H54 (cell line): Measurements from ENCODE around the gene GPC5.
A peak's percentile ranks its signal among the peaks of the same experiment; 100 is the strongest.
"Not testable (repeated sequence)": the region's sequence is repeated elsewhere in the genome, so short reads cannot be mapped to it uniquely, and the experiment has no call there.

ENCODE experiments used
- DNase-seq: peaks from one replicate; pipeline ENCODE4 v3.0.0; 2011; ENCODE audit warnings: low spot score, mixed read lengths; ENCODE audit not compliant: insufficient read length
- FAIRE-seq: peaks from 3 replicates; lab custom pipeline; 2011; peaks lifted over from hg19 to GRCh38; lab: Jason Lieb, UNC
- POLR2A ChIP-seq: IDR thresholded peaks from 2 replicates; pipeline ENCODE4 v1.6.1; 2011; ENCODE audit warnings: low read depth, mild to moderate bottlenecking, low read length

The GPC5 gene

GRCh38 chr13:92677571-92677970 lies 1279.2 kb downstream of the GPC5 start:
- no peak for FAIRE-seq
- TF ChIP-seq POLR2A: no peak
- DNase-seq: no peak

GRCh38 chr13:92679602-92680001 lies 1281.2 kb downstream of the GPC5 start:
- TF ChIP-seq POLR2A: no peak
- no peak for FAIRE-seq
- DNase-seq: no peak

- DNase-seq (no peak), FAIRE-seq (no peak)
- TF ChIP-seq POLR2A: no peak
Observed at GRCh38 chr13:92681239-92681638, 1282.8 kb downstream of the GPC5 start.

- no peak for FAIRE-seq
- no peak for DNase-seq
- no peak for TF ChIP-seq POLR2A
Observed at GRCh38 chr13:92682832-92683517, 1284.6 kb downstream of the GPC5 start.

- DNase-seq: no peak
- TF ChIP-seq POLR2A: no peak
- no peak for FAIRE-seq
Observed at GRCh38 chr13:92694047-92694446, 1295.6 kb downstream of the GPC5 start.

- not testable (repeated sequence) for FAIRE-seq, DNase-seq
Observed at GRCh38 chr13:92695827-92696226, 1297.4 kb downstream of the GPC5 start.

GRCh38 chr13:92716749-92717148 lies 1318.3 kb downstream of the GPC5 start:
- DNase-seq: no peak
- no peak for FAIRE-seq
- TF ChIP-seq POLR2A: no peak

GRCh38 chr13:92717857-92718256 lies 1319.4 kb downstream of the GPC5 start:
- no peak for DNase-seq
- no peak for FAIRE-seq
- no peak for TF ChIP-seq POLR2A

- no peak for TF ChIP-seq POLR2A
- FAIRE-seq (no peak), DNase-seq (no peak)
Observed at GRCh38 chr13:92719868-92720267, 1321.4 kb downstream of the GPC5 start.

GRCh38 chr13:92721620-92722019 lies 1323.2 kb downstream of the GPC5 start:
- TF ChIP-seq POLR2A: no peak
- peak; percentile 36 for FAIRE-seq

GRCh38 chr13:92727118-92727517 lies 1328.7 kb downstream of the GPC5 start:
- DNase-seq: no peak
- TF ChIP-seq POLR2A: no peak
- no peak for FAIRE-seq

More at GRCh38 chr13:92721620-92722019, 1323.2 kb downstream of the GPC5 start:
- DNase-seq: no peak

GRCh38 chr13:92734068-92734467 lies 1335.6 kb downstream of the GPC5 start:
- no peak for TF ChIP-seq POLR2A
- no peak for DNase-seq
- peak; percentile 41 for FAIRE-seq

- no peak for TF ChIP-seq POLR2A
- no peak for FAIRE-seq
- no peak for DNase-seq
Observed at GRCh38 chr13:92734545-92734944, 1336.1 kb downstream of the GPC5 start.

GRCh38 chr13:92735909-92736308 lies 1337.5 kb downstream of the GPC5 start:
- no peak for FAIRE-seq
- no peak for TF ChIP-seq POLR2A
- no peak for DNase-seq

GRCh38 chr13:92739306-92739818 lies 1340.9 kb downstream of the GPC5 start:
- no peak for DNase-seq
- FAIRE-seq: peak; percentile 57
- TF ChIP-seq POLR2A: no peak
